H9 (cell line): ENCODE measurements around the gene RAB11FIP4. TPM values are rescaled to one million over a fixed set of nuclear protein-coding genes. Genes with fewer than 3 reads are reported as not detected.

Experiments
- DNase-seq: peaks from one replicate; pipeline ENCODE4 v3.0.0-alpha.2; 2017
- H2AFZ ChIP-seq: one replicate; pipeline ENCODE4 v1.6.1; 2013; ENCODE audit warnings: mild to moderate bottlenecking, low read length, control low read depth, moderate library complexity
- H2AK5ac ChIP-seq: 2 replicates; pipeline ENCODE4 v1.6.1; 2013; ENCODE audit warnings: low read length, control low read depth, mixed read lengths; ENCODE audit not compliant: insufficient read length
- H2BK120ac ChIP-seq: one replicate; pipeline ENCODE4 v1.6.1; 2013; ENCODE audit warnings: low read depth, mild to moderate bottlenecking, low read length, control low read depth, inconsistent platforms; ENCODE audit not compliant: poor library complexity, severe bottlenecking
- H2BK12ac ChIP-seq: 2 replicates; pipeline ENCODE4 v1.6.1; 2013; ENCODE audit warnings: low read length, control low read depth, mixed read lengths, low read depth; ENCODE audit not compliant: insufficient read length
- H2BK15ac ChIP-seq: 2 replicates; pipeline ENCODE4 v1.6.1; 2013; ENCODE audit warnings: low read depth, low read length, control low read depth
- H2BK20ac ChIP-seq: one replicate; pipeline ENCODE4 v1.6.1; 2013; ENCODE audit warnings: low read depth, mild to moderate bottlenecking, low read length, control low read depth, inconsistent platforms; ENCODE audit not compliant: poor library complexity, severe bottlenecking
- H2BK5ac ChIP-seq: 2 replicates; pipeline ENCODE4 v1.6.1; 2013; ENCODE audit warnings: low read length, control low read depth, mixed read lengths; ENCODE audit not compliant: insufficient read length
- H3K14ac ChIP-seq: 2 replicates; pipeline ENCODE4 v1.6.1; 2013; ENCODE audit warnings: low read length, control low read depth; ENCODE audit not compliant: insufficient read depth
- H3K18ac ChIP-seq: 2 replicates; pipeline ENCODE4 v1.6.1; 2013; ENCODE audit warnings: low read depth, mild to moderate bottlenecking, mixed read lengths, low read length, control low read depth; ENCODE audit not compliant: insufficient read length
- H3K23ac ChIP-seq: 2 replicates; pipeline ENCODE4 v1.6.1; 2013; ENCODE audit warnings: low read length, control low read depth, mixed read lengths, low read depth; ENCODE audit not compliant: insufficient read length
- H3K23me2 ChIP-seq: 2 replicates; pipeline ENCODE4 v1.6.1; 2013; ENCODE audit warnings: low read depth, mild to moderate bottlenecking, mixed read lengths, low read length, control low read depth; ENCODE audit not compliant: insufficient read length, poor library complexity, severe bottlenecking
- H3K27ac ChIP-seq: 2 replicates; pipeline ENCODE4 v1.5.1; 2013; ENCODE audit warnings: low read length, control low read depth, mixed read lengths, low read depth; ENCODE audit not compliant: insufficient read length
- H3K27me3 ChIP-seq: 2 replicates; pipeline ENCODE4 v1.6.1; 2013; ENCODE audit warnings: low read length, control low read depth, inconsistent platforms; ENCODE audit not compliant: insufficient read depth
- H3K4ac ChIP-seq: 2 replicates; pipeline ENCODE4 v1.6.1; 2013; ENCODE audit warnings: low read depth, mild to moderate bottlenecking, control low read depth, inconsistent platforms, low read length, moderate library complexity
- H3K4me1 ChIP-seq: 2 replicates; pipeline ENCODE4 v1.6.1; 2013; ENCODE audit warnings: low read length, control low read depth, inconsistent platforms; ENCODE audit not compliant: insufficient read depth
- H3K4me2 ChIP-seq: 2 replicates; pipeline ENCODE4 v1.6.1; 2013; ENCODE audit warnings: low read length, control low read depth, mixed read lengths; ENCODE audit not compliant: insufficient read length, insufficient read depth
- H3K56ac ChIP-seq: 2 replicates; pipeline ENCODE4 v1.6.1; 2013; ENCODE audit warnings: low read depth, mild to moderate bottlenecking, mixed read lengths, low read length, control low read depth; ENCODE audit not compliant: insufficient read length
- H3K79me1 ChIP-seq: 2 replicates; pipeline ENCODE4 v1.6.1; 2013; ENCODE audit warnings: low read depth, mild to moderate bottlenecking, moderate library complexity, low read length, control low read depth, inconsistent platforms; ENCODE audit not compliant: insufficient read depth, poor library complexity, severe bottlenecking
- H3K79me2 ChIP-seq: 2 replicates; pipeline ENCODE4 v1.6.1; 2013; ENCODE audit warnings: low read length, control low read depth, inconsistent platforms; ENCODE audit not compliant: insufficient read depth
- H3K9ac ChIP-seq: 2 replicates; pipeline ENCODE4 v1.6.1; 2013; ENCODE audit warnings: low read length, control low read depth, mixed read lengths; ENCODE audit not compliant: insufficient read length; ENCODE audit errors: extremely low read depth
- H3K9me3 ChIP-seq: one replicate; pipeline ENCODE4 v1.6.1; 2013; ENCODE audit warnings: low read depth, low read length, inconsistent platforms; ENCODE audit not compliant: control insufficient read depth
- H3T11ph ChIP-seq: one replicate; pipeline ENCODE4 v1.6.1; 2013; ENCODE audit warnings: mild to moderate bottlenecking, low read length, control low read depth, inconsistent platforms
- H4K20me1 ChIP-seq: one replicate; pipeline ENCODE4 v1.6.1; 2013; ENCODE audit not compliant: control insufficient read depth, insufficient read length, insufficient read depth
- H4K5ac ChIP-seq: 2 replicates; pipeline ENCODE4 v1.6.1; 2013; ENCODE audit warnings: low read depth, mild to moderate bottlenecking, mixed read lengths, low read length, control low read depth; ENCODE audit not compliant: insufficient read length
- H4K8ac ChIP-seq: replicated peaks from 2 replicates; pipeline ENCODE4 v1.6.1; 2013; ENCODE audit warnings: low read length, control low read depth, mixed read lengths, low read depth; ENCODE audit not compliant: insufficient read length
- H4K91ac ChIP-seq: 2 replicates; pipeline ENCODE4 v1.6.1; 2013; ENCODE audit warnings: low read depth, mild to moderate bottlenecking, moderate library complexity, mixed read lengths, low read length, control low read depth; ENCODE audit not compliant: insufficient read length
- H3K27ac Mint-ChIP-seq, 3 experiments: 2 replicates in 2 of 3; 3 replicates in 1 of 3; pipeline ENCODE4 v1.8.0; 2020 to 2021; ENCODE audit warnings: mixed read lengths in 3 of 3, mild to moderate bottlenecking in 1 of 3, moderate library complexity in 1 of 3
- H3K27me3 Mint-ChIP-seq: 2 replicates; pipeline ENCODE4 v1.8.0; 2021; ENCODE audit warnings: low read depth, mild to moderate bottlenecking, moderate library complexity, mixed read lengths
- H3K36me3 Mint-ChIP-seq, 3 experiments: 2 replicates in 2 of 3; 3 replicates in 1 of 3; pipeline ENCODE4 v1.8.0; 2020 to 2021; ENCODE audit warnings: low read depth in 3 of 3, mixed read lengths in 3 of 3; ENCODE audit not compliant: insufficient read depth in 1 of 3
- H3K4me1 Mint-ChIP-seq, 2 experiments: 2 replicates each; pipeline ENCODE4 v1.8.0; 2020; ENCODE audit warnings: mixed read lengths in 2 of 2
- H3K4me3 Mint-ChIP-seq, 2 experiments: 2 replicates in 1 of 2; 3 replicates in 1 of 2; pipeline ENCODE4 v1.8.0; 2020 to 2021; ENCODE audit warnings: mild to moderate bottlenecking in 2 of 2, mixed read lengths in 2 of 2, moderate library complexity in 1 of 2
- H3K9me3 Mint-ChIP-seq, 2 experiments: 2 replicates in 1 of 2; 3 replicates in 1 of 2; pipeline ENCODE4 v1.8.0; 2020; ENCODE audit warnings: mild to moderate bottlenecking in 2 of 2, mixed read lengths in 2 of 2, moderate library complexity in 1 of 2
- CTCF ChIP-seq: fragments of 200-600 bp; sonication (generic); conservative IDR thresholded peaks from 3 replicates; pipeline ENCODE4 v1.8.0; 2021; ENCODE audit warnings: antibody characterized with exemption, mild to moderate bottlenecking
- WGBS: extraction: QIAGEN DNeasy Blood & Tissue Kit; methylation state at CpG from one replicate; pipeline ENCODE4 v1.1.7; 2013; ENCODE audit warnings: missing lambda C conversion rate, low lambda C conversion rate, mixed read lengths; ENCODE audit not compliant: insufficient read length; ENCODE audit errors: extremely low coverage; 5-methylcytosine and 5-hydroxymethylcytosine counted together
- total RNA-seq: library from RNA; stranded (reverse); gene quantifications from 2 replicates; pipeline ENCODE4 v1.2.1, GENCODE V29; 2021

RAB11FIP4 gene
- total RNA-seq, 1 experiment from 2014 or later: 25.7 TPM

GRCh38 chr17:31422443-31422842 lies 31.0 kb downstream of the RAB11FIP4 start:
- peaks cover 35 to 36% of the 10 kb centered on the region in 2 experiments for H3K4me1 Mint-ChIP-seq
- no peak overlapping the region for H3K18ac ChIP-seq

More at GRCh38 chr17:31422443-31422842, 31.0 kb downstream of the RAB11FIP4 start:
- no peaks in the 10 kb centered on the region for H3K4me1 ChIP-seq
- no peaks in the 10 kb centered on the region for H3K79me1 ChIP-seq
- peaks cover 18% of the 10 kb centered on the region for H3K27me3 Mint-ChIP-seq
- H3K79me2 ChIP-seq: no peaks in the 10 kb centered on the region
- H3K4me2 ChIP-seq: no peak overlapping the region
- H4K8ac ChIP-seq: no peak overlapping the region
- H2AFZ ChIP-seq: no peak overlapping the region
- H3T11ph ChIP-seq: no peak overlapping the region
- H4K91ac ChIP-seq: no peak overlapping the region
- H4K5ac ChIP-seq: no peak overlapping the region
- no peaks in the 10 kb centered on the region for H3K9me3 Mint-ChIP-seq
- no peak overlapping the region for H2BK12ac ChIP-seq
- no peaks in the 10 kb centered on the region for H3K9me3 ChIP-seq
- no peak overlapping the region for H2AK5ac ChIP-seq
- H2BK5ac ChIP-seq: no peak overlapping the region
- no CpG with 5 or more reads among the region's 3 CpGs for WGBS
- H2BK120ac ChIP-seq: no peak overlapping the region
- H3K23ac ChIP-seq: no peak overlapping the region
- no peaks in the 10 kb centered on the region for H3K27me3 ChIP-seq
- H3K36me3 Mint-ChIP-seq: 0 out of 7 replicates have a peak, but pooled peaks cover 0 to 5% (median 0%) of the 10 kb centered on the region in 3 experiments
- H3K9ac ChIP-seq: no peak overlapping the region
- no peaks in the 10 kb centered on the region for H4K20me1 ChIP-seq
- no peak overlapping the region for H3K4me3 Mint-ChIP-seq
- H3K27ac ChIP-seq: no peak overlapping the region
- no peaks in the 10 kb centered on the region for H3K23me2 ChIP-seq
- H3K56ac ChIP-seq: no peak overlapping the region
- H3K14ac ChIP-seq: no peak overlapping the region
- no peak for TF ChIP-seq CTCF
- H2BK15ac ChIP-seq: no peak overlapping the region
- no peak overlapping the region for H3K27ac Mint-ChIP-seq
- no peak overlapping the region for H2BK20ac ChIP-seq
- H3K4ac ChIP-seq: no peak overlapping the region
- DNase-seq: no peak
